ENCODE results near the gene TTC6.

Gene TTC6

GRCh38 chr14:37559386-37559785 is 36.0 kb upstream of the TTC6 start:
- no peak for TF ChIP-seq CTCF (conservative IDR thresholded peaks at IDR 0.05)
- H3K27ac ChIP-seq = no peak overlapping the region

- peak overlapping the region; percentile 96 for H3K27ac ChIP-seq
- no peak for TF ChIP-seq CTCF (conservative IDR thresholded peaks at IDR 0.05)
Observed at GRCh38 chr14:37563189-37563588, 32.2 kb upstream of the TTC6 start.

- peak overlapping the region; percentile 96 for H3K27ac ChIP-seq
Observed at GRCh38 chr14:37565550-37565949, 29.9 kb upstream of the TTC6 start.

GRCh38 chr14:37566811-37567371 is 28.5 kb upstream of the TTC6 start:
- TF ChIP-seq CTCF (conservative IDR thresholded peaks at IDR 0.05) = no peak
- H3K27ac ChIP-seq = peak overlapping the region; percentile 96

More at GRCh38 chr14:37565550-37565949, 29.9 kb upstream of the TTC6 start:
- peak; percentile 73 for TF ChIP-seq CTCF (conservative IDR thresholded peaks at IDR 0.05)

GRCh38 chr14:37569729-37570128 is 25.7 kb upstream of the TTC6 start:
- H3K27ac ChIP-seq = peak overlapping the region; percentile 96; the same call in 1 of the 2 replicates
- no peak for TF ChIP-seq CTCF (conservative IDR thresholded peaks at IDR 0.05)

GRCh38 chr14:37571391-37571790 is 24.0 kb upstream of the TTC6 start:
- H3K27ac ChIP-seq = peak overlapping the region; percentile 6; the same call in 1 of the 2 replicates
- TF ChIP-seq CTCF (conservative IDR thresholded peaks at IDR 0.05) = no peak

GRCh38 chr14:37573356-37573755 is 22.1 kb upstream of the TTC6 start:
- no peak for TF ChIP-seq CTCF (conservative IDR thresholded peaks at IDR 0.05)
- H3K27ac ChIP-seq = no peak overlapping the region

Measured in VCaP (cell line).